HG02642 (cell line): ENCODE results near the gene ADAMTSL3.

ENCODE experiments used
- ATAC-seq: cut with Tn5 transposase; IDR thresholded peaks from one replicate; pipeline ENCODE4 v1.9.1; 2021; ENCODE audit warnings: mild to moderate bottlenecking; ENCODE audit not compliant: unreplicated experiment, poor library complexity

The ADAMTSL3 gene

GRCh38 chr15:83813682-83814081, 159.8 kb downstream of the ADAMTSL3 start:
- no peak for ATAC-seq

GRCh38 chr15:83815506-83815905, 161.6 kb downstream of the ADAMTSL3 start:
- no peak for ATAC-seq

- no peak for ATAC-seq
These were observed 162.4 kb downstream of the ADAMTSL3 start for GRCh38 chr15:83816124-83816883.

- no peak for ATAC-seq
These were observed 164.7 kb downstream of the ADAMTSL3 start for GRCh38 chr15:83818591-83818990.

GRCh38 chr15:83830381-83830780, 176.5 kb downstream of the ADAMTSL3 start:
- ATAC-seq: no peak

GRCh38 chr15:83833569-83833968, 179.6 kb downstream of the ADAMTSL3 start:
- no peak for ATAC-seq

- no peak for ATAC-seq
These were observed 181.6 kb downstream of the ADAMTSL3 start for GRCh38 chr15:83835479-83835878.

- no peak for ATAC-seq
These were observed 184.1 kb downstream of the ADAMTSL3 start for GRCh38 chr15:83837945-83838571.

- no peak for ATAC-seq
These were observed 184.8 kb downstream of the ADAMTSL3 start for GRCh38 chr15:83838763-83839162.

- ATAC-seq: no peak
These were observed 188.4 kb downstream of the ADAMTSL3 start for GRCh38 chr15:83842281-83842680.

- no peak for ATAC-seq
These were observed 189.5 kb downstream of the ADAMTSL3 start for GRCh38 chr15:83843471-83843871.

- ATAC-seq: no peak
These were observed 190.8 kb downstream of the ADAMTSL3 start for GRCh38 chr15:83844742-83845141.

- ATAC-seq: no peak
These were observed 191.3 kb downstream of the ADAMTSL3 start for GRCh38 chr15:83845230-83845629.

GRCh38 chr15:83846847-83847246, 192.9 kb downstream of the ADAMTSL3 start:
- no peak for ATAC-seq

GRCh38 chr15:83848315-83849050, 194.6 kb downstream of the ADAMTSL3 start:
- ATAC-seq: no peak

GRCh38 chr15:83850015-83850414, 196.1 kb downstream of the ADAMTSL3 start:
- ATAC-seq: no peak

GRCh38 chr15:83850501-83851245, 196.8 kb downstream of the ADAMTSL3 start:
- ATAC-seq: no peak

GRCh38 chr15:83853232-83853631, 199.3 kb downstream of the ADAMTSL3 start:
- ATAC-seq: no peak

- ATAC-seq: no peak
These were observed 200.4 kb downstream of the ADAMTSL3 start for GRCh38 chr15:83854321-83854720.

- ATAC-seq: no peak
These were observed 201.2 kb downstream of the ADAMTSL3 start for GRCh38 chr15:83854950-83855707.
